NCI-H774 (cell line): Measurements from ENCODE around the gene WDR18.
"Not testable (repeated sequence)": the region's sequence is repeated elsewhere in the genome, so short reads cannot be mapped to it uniquely, and the experiment has no call there.

Experiments
- DNase-seq: peaks from one replicate; lab custom pipeline; 2025; lab: John Stamatoyannopoulos, UW

Gene WDR18

GRCh38 chr19:1019980-1020867 is 36.1 kb downstream of the WDR18 start:
- DNase-seq = no peak

DNA sequence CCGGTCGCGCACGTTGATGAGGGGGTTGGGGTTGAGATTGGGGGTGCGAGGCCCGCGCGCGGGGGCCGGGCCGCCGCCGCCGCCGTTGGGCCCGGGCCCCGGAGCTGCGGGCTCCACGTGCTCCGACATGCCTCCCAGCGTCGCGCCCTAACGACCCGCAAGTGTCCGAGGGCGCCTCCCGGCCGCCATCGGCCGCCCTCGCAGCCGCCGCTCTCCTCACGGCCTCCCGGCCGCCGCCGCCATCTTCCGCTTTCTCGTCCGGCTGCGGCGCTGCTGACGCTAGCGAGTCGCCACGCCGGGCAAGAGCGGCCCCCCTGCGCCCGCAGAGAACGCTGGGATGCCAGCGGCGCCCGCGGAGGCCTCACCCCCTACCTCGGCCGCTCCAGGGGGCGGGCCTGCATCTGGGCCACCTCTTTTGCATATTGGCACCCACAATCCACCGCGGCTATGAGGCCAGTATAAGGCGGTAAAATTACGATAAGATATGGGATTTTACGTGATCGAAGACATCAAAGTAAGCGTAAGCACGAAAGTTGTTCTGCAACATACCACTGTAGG is 36.8 kb downstream of the WDR18 start, which contains the start of gene TMEM259:
Gene TMEM259 (minus strand): TSS at position 256 of the 558 bp plus-strand sequence. CDS start 127 bp downstream, at position 129.
- peak; percentile 95 for DNase-seq

GRCh38 chr19:1023883-1024188 is 39.7 kb downstream of the WDR18 start:
- not testable (repeated sequence) for DNase-seq

GRCh38 chr19:1025080-1025479 is 40.9 kb downstream of the WDR18 start:
- not testable (repeated sequence) for DNase-seq

- peak; percentile 25 for DNase-seq
These were observed 42.0 kb downstream of the WDR18 start, which contains the start of gene CNN2 for GRCh38 chr19:1025960-1026782. CNN2 (plus strand) TSS chr19:1026608; CDS start chr19:1026662, 54 bp downstream.

- no peak for DNase-seq
These were observed 42.9 kb downstream of the WDR18 start for GRCh38 chr19:1026783-1027649.

DNA sequence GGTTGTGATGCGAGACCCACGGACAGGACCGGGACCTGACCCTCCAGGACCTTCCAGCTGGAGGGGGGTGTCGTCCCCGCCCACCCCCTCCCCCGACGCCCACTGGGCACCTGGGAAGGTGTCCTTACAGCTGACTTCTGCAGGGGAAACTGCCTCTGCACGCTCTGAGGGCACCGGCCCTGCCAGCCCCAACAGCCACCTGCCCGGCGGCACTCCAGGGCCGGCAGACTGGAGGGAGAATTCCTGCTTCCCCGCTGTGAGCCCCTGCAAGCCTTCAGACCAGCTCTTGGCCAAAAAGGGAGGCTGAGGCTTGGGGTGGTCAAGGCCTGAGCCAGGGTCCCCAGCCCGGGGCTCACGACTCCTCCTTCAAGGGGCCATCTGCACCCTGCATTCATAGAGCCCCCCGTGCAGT is 43.5 kb downstream of the WDR18 start:
- DNase-seq = no peak

GRCh38 chr19:1028062-1028926 is 44.1 kb downstream of the WDR18 start:
- DNase-seq = peak; percentile 35

GRCh38 chr19:1032264-1032867 is 48.2 kb downstream of the WDR18 start:
- no peak for DNase-seq

DNA sequence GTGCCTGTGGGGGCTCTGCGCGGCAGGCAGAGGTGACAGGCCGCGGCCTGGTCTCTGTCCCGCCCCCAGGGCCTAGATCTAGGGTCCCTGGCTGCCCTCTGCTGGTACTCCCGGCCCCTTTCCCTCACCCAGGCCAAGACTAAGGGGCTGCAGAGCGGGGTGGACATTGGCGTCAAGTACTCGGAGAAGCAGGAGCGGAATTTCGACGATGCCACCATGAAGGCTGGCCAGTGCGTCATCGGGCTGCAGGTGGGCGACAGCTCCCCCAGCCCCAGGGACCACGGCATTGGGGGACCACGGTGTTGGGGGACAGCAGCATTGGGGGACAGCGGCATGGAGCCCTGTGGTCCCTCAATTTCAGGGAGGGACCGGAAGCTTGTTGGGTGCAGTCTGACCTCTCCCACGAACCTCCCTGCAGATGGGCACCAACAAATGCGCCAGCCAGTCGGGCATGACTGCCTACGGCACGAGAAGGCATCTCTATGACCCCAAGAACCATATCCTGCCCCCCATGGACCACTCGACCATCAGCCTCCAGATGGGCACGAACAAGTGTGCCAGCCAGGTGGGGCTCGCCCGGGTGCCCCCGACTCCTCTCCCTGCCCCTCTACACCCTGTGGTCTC is 52.0 kb downstream of the WDR18 start:
- DNase-seq = no peak

DNA sequence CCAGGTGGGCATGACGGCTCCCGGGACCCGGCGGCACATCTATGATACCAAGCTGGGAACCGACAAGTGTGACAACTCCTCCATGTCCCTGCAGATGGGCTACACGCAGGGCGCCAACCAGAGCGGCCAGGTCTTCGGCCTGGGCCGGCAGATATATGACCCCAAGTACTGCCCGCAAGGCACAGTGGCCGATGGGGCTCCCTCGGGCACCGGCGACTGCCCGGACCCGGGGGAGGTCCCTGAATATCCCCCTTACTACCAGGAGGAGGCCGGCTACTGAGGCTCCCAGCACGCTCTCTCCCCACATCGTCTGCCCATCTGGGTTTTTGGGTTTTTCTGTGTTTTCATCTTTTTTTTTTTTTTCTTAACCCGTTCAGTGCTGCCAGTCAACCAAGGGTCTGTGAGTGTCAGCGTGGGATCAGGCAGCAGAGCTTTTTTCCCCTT is 53.5 kb downstream of the WDR18 start:
- DNase-seq = no peak

GRCh38 chr19:1038978-1039645 is 55.0 kb downstream of the WDR18 start:
- no peak for DNase-seq

DNA sequence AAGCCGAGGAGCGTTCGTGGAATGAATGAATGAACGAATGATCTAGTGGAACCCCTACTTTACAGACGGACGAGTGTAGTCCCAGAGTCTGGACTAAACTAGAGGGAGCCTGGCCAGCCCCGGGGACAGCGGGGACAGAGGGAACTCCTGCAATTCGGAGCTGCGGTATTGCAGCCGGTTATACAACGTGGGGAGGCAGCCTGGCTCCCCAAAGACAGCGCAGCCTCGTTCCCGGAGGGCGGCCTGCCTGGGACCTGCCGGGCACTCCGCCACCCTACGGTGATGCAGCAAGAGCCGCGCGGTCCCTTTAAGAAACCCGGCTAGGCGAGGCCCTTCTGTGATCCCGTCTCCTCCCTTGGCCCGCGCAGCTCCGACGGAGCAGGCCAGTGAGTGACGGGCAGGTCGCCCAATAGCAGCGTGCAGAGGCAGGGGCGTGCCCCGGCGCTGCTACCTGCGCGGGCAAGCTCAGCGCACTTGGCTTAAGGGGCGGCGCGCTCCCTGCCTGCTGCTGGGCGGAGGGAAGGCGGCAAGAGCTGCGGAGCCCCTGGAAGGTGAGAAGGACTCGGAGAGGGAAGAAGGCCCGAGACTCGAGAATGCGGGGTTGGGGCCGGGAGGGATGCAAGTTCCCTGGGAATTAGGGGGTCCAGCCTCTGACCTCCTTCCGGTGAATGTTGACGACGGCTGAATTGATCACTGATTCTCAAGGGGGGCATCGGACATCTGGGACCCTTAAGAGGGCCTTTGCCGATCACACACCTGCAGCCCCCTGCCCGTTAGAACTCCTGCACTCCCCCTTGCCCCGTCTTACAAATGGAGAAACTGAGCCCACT is 55.7 kb downstream of the WDR18 start, which contains the start of gene ABCA7:
Gene ABCA7 (plus strand): TSS at position 462 of the 830 bp plus-strand sequence. CDS start 1,255 bp downstream, outside the sequence.
- DNase-seq = peak; percentile 97

GRCh38 chr19:1040476-1041271 is 56.5 kb downstream of the WDR18 start:
- DNase-seq = peak; percentile 89

DNA sequence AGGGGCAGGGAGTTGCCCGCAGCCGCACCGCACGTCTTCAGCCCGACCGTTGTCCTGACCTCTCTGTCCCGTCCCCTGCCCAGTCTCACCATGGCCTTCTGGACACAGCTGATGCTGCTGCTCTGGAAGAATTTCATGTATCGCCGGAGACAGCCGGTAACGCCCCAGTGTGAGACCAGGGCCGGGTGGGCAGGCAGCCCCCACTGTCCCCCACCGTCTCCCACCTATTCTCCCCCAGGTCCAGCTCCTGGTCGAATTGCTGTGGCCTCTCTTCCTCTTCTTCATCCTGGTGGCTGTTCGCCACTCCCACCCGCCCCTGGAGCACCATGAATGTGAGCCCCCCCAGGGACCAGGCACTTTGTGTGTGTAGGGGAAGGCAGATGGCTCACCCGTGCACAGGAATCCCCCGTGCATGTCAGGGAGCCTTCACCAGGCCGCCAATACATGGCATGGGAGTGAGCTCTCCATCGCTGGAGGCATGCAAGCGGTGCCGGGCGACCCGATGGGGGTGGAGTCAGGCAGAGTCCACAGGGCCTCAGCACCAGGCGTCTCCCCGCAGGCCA is 57.2 kb downstream of the WDR18 start:
- no peak for DNase-seq

GRCh38 chr19:1041835-1042685 is 57.9 kb downstream of the WDR18 start:
- DNase-seq = no peak
